Measurements from ENCODE around the gene AVL9. TPM values are rescaled to one million over a fixed set of nuclear protein-coding genes. Genes with fewer than 3 reads are reported as not detected.

Gene AVL9
- total RNA-seq, 1 donor from 2014 or later, result 50.6 TPM

GRCh38 chr7:32580646-32581045 lies 85.4 kb downstream of the AVL9 start:
- DNase-seq (ENCODE audit: low read depth), result no peak
- Histone ChIP-seq H3K4me3 (ENCODE audit: low read depth, low read length) (no peak overlapping the region), H3K27me3 (ENCODE audit: control insufficient read depth, insufficient read depth, low read length) (no peaks in the 10 kb centered on the region), H3K36me3 (ENCODE audit: control insufficient read depth, insufficient read depth, low read length) (no peaks in the 10 kb centered on the region)
- TF ChIP-seq, protein P1, sequence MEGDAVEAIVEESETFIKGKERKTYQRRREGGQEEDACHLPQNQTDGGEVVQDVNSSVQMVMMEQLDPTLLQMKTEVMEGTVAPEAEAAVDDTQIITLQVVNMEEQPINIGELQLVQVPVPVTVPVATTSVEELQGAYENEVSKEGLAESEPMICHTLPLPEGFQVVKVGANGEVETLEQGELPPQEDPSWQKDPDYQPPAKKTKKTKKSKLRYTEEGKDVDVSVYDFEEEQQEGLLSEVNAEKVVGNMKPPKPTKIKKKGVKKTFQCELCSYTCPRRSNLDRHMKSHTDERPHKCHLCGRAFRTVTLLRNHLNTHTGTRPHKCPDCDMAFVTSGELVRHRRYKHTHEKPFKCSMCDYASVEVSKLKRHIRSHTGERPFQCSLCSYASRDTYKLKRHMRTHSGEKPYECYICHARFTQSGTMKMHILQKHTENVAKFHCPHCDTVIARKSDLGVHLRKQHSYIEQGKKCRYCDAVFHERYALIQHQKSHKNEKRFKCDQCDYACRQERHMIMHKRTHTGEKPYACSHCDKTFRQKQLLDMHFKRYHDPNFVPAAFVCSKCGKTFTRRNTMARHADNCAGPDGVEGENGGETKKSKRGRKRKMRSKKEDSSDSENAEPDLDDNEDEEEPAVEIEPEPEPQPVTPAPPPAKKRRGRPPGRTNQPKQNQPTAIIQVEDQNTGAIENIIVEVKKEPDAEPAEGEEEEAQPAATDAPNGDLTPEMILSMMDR (IDR thresholded peaks at IDR 0.05; ENCODE audit: insufficient read depth, low read length, poor library complexity, severe bottlenecking), result no peak

DNA sequence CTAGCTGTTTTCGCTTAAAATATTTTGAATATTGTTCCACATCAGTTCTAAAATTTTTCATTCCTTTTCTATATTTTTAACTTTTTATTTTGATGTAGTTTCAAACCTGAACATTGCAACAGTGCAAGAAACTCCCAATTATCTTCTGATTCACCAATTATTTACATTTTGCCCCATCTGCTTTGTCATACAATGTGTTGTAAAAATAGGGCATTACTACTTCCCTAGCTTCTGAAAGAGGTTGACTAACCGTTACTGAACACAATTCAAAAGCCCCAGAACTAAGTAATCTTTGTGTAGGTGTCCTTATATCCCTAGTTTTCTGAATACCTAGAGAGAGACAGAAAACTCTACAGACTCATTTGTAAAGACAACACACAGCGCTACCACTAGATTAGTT lies 86.7 kb downstream of the AVL9 start:
- TF ChIP-seq, protein P1 (IDR thresholded peaks at IDR 0.05; ENCODE audit: insufficient read depth, low read length, poor library complexity, severe bottlenecking), result no peak
- no peak overlapping the region for H3K4me3 ChIP-seq (ENCODE audit: low read depth, low read length)
- no peak for DNase-seq (ENCODE audit: low read depth)
- H3K27me3 ChIP-seq (ENCODE audit: control insufficient read depth, insufficient read depth, low read length), result no peaks in the 10 kb centered on the region
- no peaks in the 10 kb centered on the region for H3K36me3 ChIP-seq (ENCODE audit: control insufficient read depth, insufficient read depth, low read length)

DNA sequence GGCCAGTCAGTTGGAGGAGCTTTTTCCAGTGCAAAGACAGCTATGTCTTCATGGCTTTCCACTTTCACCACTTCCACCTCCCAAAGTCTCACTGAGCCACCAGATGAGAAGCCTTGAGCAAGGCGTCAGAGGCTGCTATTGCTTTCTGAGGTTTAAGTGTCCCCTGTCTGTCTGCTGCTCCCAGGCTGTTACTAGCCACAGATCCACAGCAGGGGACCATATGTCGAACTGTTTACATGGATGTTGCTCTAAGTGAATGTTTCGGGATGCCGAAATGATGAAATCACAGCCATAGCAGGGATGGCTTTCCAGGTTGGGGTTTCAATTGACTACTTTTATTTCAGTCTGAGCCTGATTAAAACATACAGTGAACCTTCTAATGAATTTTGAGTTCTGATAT lies 88.5 kb downstream of the AVL9 start:
- Histone ChIP-seq H3K36me3 (ENCODE audit: control insufficient read depth, insufficient read depth, low read length) (no peaks in the 10 kb centered on the region), H3K27me3 (ENCODE audit: control insufficient read depth, insufficient read depth, low read length) (no peaks in the 10 kb centered on the region), H3K4me3 (ENCODE audit: low read depth, low read length) (no peak overlapping the region)
- TF ChIP-seq, protein P1 (IDR thresholded peaks at IDR 0.05; ENCODE audit: insufficient read depth, low read length, poor library complexity, severe bottlenecking), result no peak
- DNase-seq (ENCODE audit: low read depth), result no peak

GRCh38 chr7:32586291-32587221 lies 91.3 kb downstream of the AVL9 start:
- Histone ChIP-seq H3K4me3 (ENCODE audit: low read depth, low read length) (no peak overlapping the region), H3K36me3 (ENCODE audit: control insufficient read depth, insufficient read depth, low read length) (no peaks in the 10 kb centered on the region), H3K27me3 (ENCODE audit: control insufficient read depth, insufficient read depth, low read length) (no peaks in the 10 kb centered on the region)
- TF ChIP-seq, protein P1 (IDR thresholded peaks at IDR 0.05; ENCODE audit: insufficient read depth, low read length, poor library complexity, severe bottlenecking), result no peak
- DNase-seq (ENCODE audit: low read depth), result no peak

- DNase-seq (ENCODE audit: low read depth), result no peak
- Histone ChIP-seq H3K27me3 (ENCODE audit: control insufficient read depth, insufficient read depth, low read length) (no peaks in the 10 kb centered on the region), H3K4me3 (ENCODE audit: low read depth, low read length) (no peak overlapping the region), H3K36me3 (ENCODE audit: control insufficient read depth, insufficient read depth, low read length) (no peaks in the 10 kb centered on the region)
- TF ChIP-seq, protein P1 (IDR thresholded peaks at IDR 0.05; ENCODE audit: insufficient read depth, low read length, poor library complexity, severe bottlenecking), result no peak
Measured at GRCh38 chr7:32587411-32587948, 92.2 kb downstream of the AVL9 start.

Data from kidney epithelial cell (primary cell).